WTC11 (cell line): ENCODE measurements around the gene OGT. TPM values are rescaled to one million over a fixed set of nuclear protein-coding genes. Genes with fewer than 3 reads are reported as not detected.

Experiments used
- ATAC-seq: fragments of 200-7000 bp; cut with Tn5 transposase; 2 replicates; pipeline ENCODE4 v1.10.0; 2021; ENCODE audit warnings: mild to moderate bottlenecking, moderate library complexity
- CTCF ChIA-PET: fragments of 300-600 bp; sonication (Branson Sonifier 250); formaldehyde crosslinking; loops from one replicate; lab custom pipeline; 2021; ENCODE audit warnings: antibody characterized with exemption; lab: Charles Lee
- POLR2A ChIA-PET: fragments of 350-600 bp; sonication (Branson Sonifier 250); formaldehyde crosslinking; loops from one replicate; lab custom pipeline; 2021; ENCODE audit warnings: antibody characterized with exemption; lab: Charles Lee
- DNase-seq: peaks from one replicate; pipeline ENCODE4 v3.0.0; 2021; ENCODE audit warnings: low spot score
- H3K27ac Mint-ChIP-seq: 2 replicates; pipeline ENCODE4 v1.8.0; 2021; ENCODE audit warnings: mixed read lengths
- H3K27me3 Mint-ChIP-seq: 2 replicates; pipeline ENCODE4 v1.8.0; 2021; ENCODE audit warnings: low read depth, mild to moderate bottlenecking, moderate library complexity, mixed read lengths
- H3K36me3 Mint-ChIP-seq: 2 replicates; pipeline ENCODE4 v1.8.0; 2021; ENCODE audit warnings: mixed read lengths
- H3K4me1 Mint-ChIP-seq: 2 replicates; pipeline ENCODE4 v1.8.0; 2022; ENCODE audit warnings: mixed read lengths
- H3K4me3 Mint-ChIP-seq: 2 replicates; pipeline ENCODE4 v1.8.0; 2021; ENCODE audit warnings: mild to moderate bottlenecking, moderate library complexity, mixed read lengths
- H3K9me3 Mint-ChIP-seq: 2 replicates; pipeline ENCODE4 v1.8.0; 2021; ENCODE audit warnings: mixed read lengths
- AFF4 ChIP-seq: sonication (generic); formaldehyde crosslinking; IDR thresholded peaks from 2 replicates; pipeline ENCODE4 v1.8.1; 2023; ENCODE audit warnings: mild to moderate bottlenecking, missing genetic modification reagents, borderline replicate concordance
- CREM ChIP-seq: sonication (generic); formaldehyde crosslinking; IDR thresholded peaks from 2 replicates; pipeline ENCODE4 v1.8.1; 2022; ENCODE audit warnings: mild to moderate bottlenecking, missing genetic modification reagents, moderate library complexity
- IRF1 ChIP-seq: sonication (generic); formaldehyde crosslinking; IDR thresholded peaks from 2 replicates; pipeline ENCODE4 v1.8.0; 2023; ENCODE audit warnings: missing genetic modification reagents
- RELA ChIP-seq: sonication (generic); formaldehyde crosslinking; IDR thresholded peaks from 2 replicates; pipeline ENCODE4 v1.8.1; 2022; ENCODE audit warnings: missing genetic modification reagents, mild to moderate bottlenecking, borderline replicate concordance
- ZNF281 ChIP-seq: sonication (generic); formaldehyde crosslinking; IDR thresholded peaks from 2 replicates; pipeline ENCODE4 v1.8.0; 2023; ENCODE audit warnings: mild to moderate bottlenecking, missing genetic modification reagents
- ZNF317 ChIP-seq: sonication (generic); formaldehyde crosslinking; IDR thresholded peaks from 2 replicates; pipeline ENCODE4 v1.8.1; 2023; ENCODE audit warnings: low read depth, mild to moderate bottlenecking, moderate library complexity, missing genetic modification reagents, borderline replicate concordance
- ZNF396 ChIP-seq: fragments of 250-450 bp; sonication (Bioruptor Pico); IDR thresholded peaks from 2 replicates; pipeline ENCODE4 v1.8.0; 2021; ENCODE audit warnings: mild to moderate bottlenecking, moderate library complexity, borderline replicate concordance
- ZNF423 ChIP-seq: fragments of 250-450 bp; sonication (Bioruptor Pico); IDR thresholded peaks from 2 replicates; pipeline ENCODE4 v2.1.2; 2022; ENCODE audit warnings: mild to moderate bottlenecking, moderate library complexity
- total RNA-seq: library from RNA; stranded (reverse); gene quantifications from 3 replicates; pipeline ENCODE4 v1.2.3, GENCODE V29; 2021
- TF ChIP-seq, protein P1 (sequence below): sonication (generic); formaldehyde crosslinking; conservative IDR thresholded peaks from 2 replicates; pipeline ENCODE4 v1.8.1; 2022; ENCODE audit warnings: mild to moderate bottlenecking, missing genetic modification reagents
- TF ChIP-seq, protein P2 (sequence below): sonication (generic); formaldehyde crosslinking; IDR thresholded peaks from 2 replicates; pipeline ENCODE4 v1.8.1; 2022; ENCODE audit warnings: mild to moderate bottlenecking, moderate library complexity, missing genetic modification reagents
- TF ChIP-seq, protein P3 (sequence below): fragments of 250-450 bp; sonication (Bioruptor Pico); IDR thresholded peaks from 2 replicates; pipeline ENCODE4 v1.9.0; 2021; ENCODE audit warnings: mild to moderate bottlenecking

OGT gene
- total RNA-seq, 1 experiment from 2014 or later = 126 TPM

- H3K27ac Mint-ChIP-seq = no peak overlapping the region
- CTCF ChIA-PET = interaction anchor here (1.7 kb wide), 1 partner anchor 14 kb away, joined by 5 read pairs; no protein-coding TSS in a partner anchor
- no peak for DNase-seq
- H3K4me3 Mint-ChIP-seq = no peak overlapping the region
- no peak for ATAC-seq
- H3K4me1 Mint-ChIP-seq = peaks cover 4% of the 10 kb centered on the region; the same call in 1 of the 2 replicates
- peaks cover 38% of the 10 kb centered on the region for H3K36me3 Mint-ChIP-seq
- POLR2A ChIA-PET = no interaction called here
- no peaks in the 10 kb centered on the region for H3K9me3 Mint-ChIP-seq
- TF ChIP-seq, protein P1, sequence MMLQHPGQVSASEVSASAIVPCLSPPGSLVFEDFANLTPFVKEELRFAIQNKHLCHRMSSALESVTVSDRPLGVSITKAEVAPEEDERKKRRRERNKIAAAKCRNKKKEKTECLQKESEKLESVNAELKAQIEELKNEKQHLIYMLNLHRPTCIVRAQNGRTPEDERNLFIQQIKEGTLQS (CRISPR knock-in tag) = no peak
- TF ChIP-seq ZNF281 (no peak), CREM (CRISPR knock-in tag) (no peak), ZNF317 (CRISPR knock-in tag) (no peak), ZNF423 (no peak), ZNF396 (CRISPR knock-in tag) (no peak), IRF1 (no peak)
- TF ChIP-seq, protein P2, sequence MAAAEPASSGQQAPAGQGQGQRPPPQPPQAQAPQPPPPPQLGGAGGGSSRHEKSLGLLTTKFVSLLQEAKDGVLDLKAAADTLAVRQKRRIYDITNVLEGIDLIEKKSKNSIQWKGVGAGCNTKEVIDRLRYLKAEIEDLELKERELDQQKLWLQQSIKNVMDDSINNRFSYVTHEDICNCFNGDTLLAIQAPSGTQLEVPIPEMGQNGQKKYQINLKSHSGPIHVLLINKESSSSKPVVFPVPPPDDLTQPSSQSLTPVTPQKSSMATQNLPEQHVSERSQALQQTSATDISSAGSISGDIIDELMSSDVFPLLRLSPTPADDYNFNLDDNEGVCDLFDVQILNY (CRISPR knock-in tag) = no peak
- no peaks in the 10 kb centered on the region for H3K27me3 Mint-ChIP-seq
Measured at GRCh38 chrX:71549986-71550385, 17.1 kb downstream of the OGT start.

DNA sequence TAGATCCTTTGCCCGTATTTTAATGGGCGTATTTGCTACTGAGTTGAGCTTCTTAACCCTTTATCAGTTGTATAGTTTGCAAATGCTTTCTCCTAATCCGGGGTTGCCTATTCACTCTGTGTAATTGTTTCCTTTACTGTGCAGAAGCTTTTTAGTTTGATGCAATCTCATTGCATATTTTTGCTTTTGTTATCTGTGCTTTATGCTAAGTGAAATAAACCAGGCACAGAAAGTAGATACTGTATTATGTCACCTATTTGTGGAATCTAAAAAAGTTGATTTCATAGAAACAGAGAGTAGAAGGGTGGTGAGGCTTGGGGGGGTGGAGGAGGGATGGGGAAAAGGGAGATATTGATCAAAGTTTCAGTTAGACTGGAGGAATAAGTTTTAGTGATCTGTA, 17.7 kb downstream of the OGT start:
- CTCF ChIA-PET = no interaction called here
- no peak for TF ChIP-seq RELA (CRISPR knock-in tag)
- TF ChIP-seq, protein P3, sequence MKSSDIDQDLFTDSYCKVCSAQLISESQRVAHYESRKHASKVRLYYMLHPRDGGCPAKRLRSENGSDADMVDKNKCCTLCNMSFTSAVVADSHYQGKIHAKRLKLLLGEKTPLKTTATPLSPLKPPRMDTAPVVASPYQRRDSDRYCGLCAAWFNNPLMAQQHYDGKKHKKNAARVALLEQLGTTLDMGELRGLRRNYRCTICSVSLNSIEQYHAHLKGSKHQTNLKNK (CRISPR knock-in tag) = no peak
- TF ChIP-seq, all 79 proteins: peak for 0
- Mint-ChIP-seq H3K27me3 (no peaks in the 10 kb centered on the region), H3K36me3 (peaks cover 41% of the 10 kb centered on the region), H3K27ac (no peak overlapping the region), H3K9me3 (no peaks in the 10 kb centered on the region), H3K4me3 (no peak overlapping the region), H3K4me1 (0 out of 2 replicates have a peak, but pooled peaks cover 3% of the 10 kb centered on the region)
- no peak for ATAC-seq
- POLR2A ChIA-PET = no interaction called here
- no peak for DNase-seq

GRCh38 chrX:71556036-71556435, 23.1 kb downstream of the OGT start:
- no peaks in the 10 kb centered on the region for H3K27me3 Mint-ChIP-seq
- ChIA-PET CTCF (no interaction called here), POLR2A (no interaction called here)
- no peak overlapping the region for H3K4me3 Mint-ChIP-seq
- no peaks in the 10 kb centered on the region for H3K9me3 Mint-ChIP-seq
- no peaks in the 10 kb centered on the region for H3K4me1 Mint-ChIP-seq
- DNase-seq (no peak), ATAC-seq (no peak)
- H3K27ac Mint-ChIP-seq = no peak overlapping the region
- no peak for TF ChIP-seq AFF4 (CRISPR knock-in tag)
- H3K36me3 Mint-ChIP-seq = peaks cover 47% of the 10 kb centered on the region
